Measurements from ENCODE around the gene NFIA. TPM values are rescaled to one million over a fixed set of nuclear protein-coding genes. Genes with fewer than 3 reads are reported as not detected.

Gene NFIA
- total RNA-seq, 1 donor from 2014 or later = 49.4 TPM

DNA sequence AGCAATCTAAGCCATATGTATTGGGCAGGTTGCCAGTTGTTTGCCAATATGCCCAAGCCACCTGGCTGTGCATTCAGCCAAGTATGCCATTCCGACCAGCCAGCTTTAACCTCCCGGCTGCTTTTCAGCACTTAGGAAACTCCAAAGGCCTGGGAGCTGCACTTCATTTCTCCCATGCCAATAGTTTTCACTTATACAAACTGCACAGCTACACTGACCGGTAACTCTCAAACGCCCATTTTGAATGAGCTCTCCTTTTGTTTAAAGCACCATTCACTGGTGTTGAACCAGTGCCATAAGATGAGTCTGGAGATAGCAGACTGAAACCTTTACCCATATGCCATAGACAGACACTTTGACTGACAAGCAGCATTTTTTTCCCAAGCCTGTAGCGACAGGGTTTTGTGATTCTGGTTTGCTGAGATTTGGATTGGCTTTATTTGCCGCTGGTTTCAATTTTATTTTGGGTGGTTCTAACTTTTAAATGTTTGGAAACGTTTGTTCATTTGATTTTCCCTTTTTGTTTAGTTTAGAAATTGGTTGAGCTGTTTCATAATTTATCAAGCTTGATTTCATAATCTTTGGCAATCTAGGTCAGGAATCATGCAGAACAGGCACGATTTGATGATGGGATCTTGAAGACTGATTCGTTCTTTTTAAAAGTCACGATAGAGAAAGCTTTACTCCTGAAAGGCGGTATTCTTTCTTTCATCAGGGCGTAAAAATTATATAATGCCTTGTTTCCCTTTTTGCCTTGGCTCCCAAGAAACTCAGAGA lies 144.6 kb downstream of the NFIA start:
- H3K9me3 Mint-ChIP-seq = no peaks in the 10 kb centered on the region
- TF ChIP-seq, protein P1, sequence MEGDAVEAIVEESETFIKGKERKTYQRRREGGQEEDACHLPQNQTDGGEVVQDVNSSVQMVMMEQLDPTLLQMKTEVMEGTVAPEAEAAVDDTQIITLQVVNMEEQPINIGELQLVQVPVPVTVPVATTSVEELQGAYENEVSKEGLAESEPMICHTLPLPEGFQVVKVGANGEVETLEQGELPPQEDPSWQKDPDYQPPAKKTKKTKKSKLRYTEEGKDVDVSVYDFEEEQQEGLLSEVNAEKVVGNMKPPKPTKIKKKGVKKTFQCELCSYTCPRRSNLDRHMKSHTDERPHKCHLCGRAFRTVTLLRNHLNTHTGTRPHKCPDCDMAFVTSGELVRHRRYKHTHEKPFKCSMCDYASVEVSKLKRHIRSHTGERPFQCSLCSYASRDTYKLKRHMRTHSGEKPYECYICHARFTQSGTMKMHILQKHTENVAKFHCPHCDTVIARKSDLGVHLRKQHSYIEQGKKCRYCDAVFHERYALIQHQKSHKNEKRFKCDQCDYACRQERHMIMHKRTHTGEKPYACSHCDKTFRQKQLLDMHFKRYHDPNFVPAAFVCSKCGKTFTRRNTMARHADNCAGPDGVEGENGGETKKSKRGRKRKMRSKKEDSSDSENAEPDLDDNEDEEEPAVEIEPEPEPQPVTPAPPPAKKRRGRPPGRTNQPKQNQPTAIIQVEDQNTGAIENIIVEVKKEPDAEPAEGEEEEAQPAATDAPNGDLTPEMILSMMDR (conservative IDR thresholded peaks at IDR 0.05) = no peak
- peaks cover 29% of the 10 kb centered on the region for H3K4me1 Mint-ChIP-seq (ENCODE audit: unreplicated experiment)
- no peaks in the 10 kb centered on the region for H3K36me3 Mint-ChIP-seq
- no peaks in the 10 kb centered on the region for H3K27me3 Mint-ChIP-seq
- no peak overlapping the region for H3K27ac Mint-ChIP-seq
- no peak overlapping the region for H3K4me3 Mint-ChIP-seq
- DNase-seq (ENCODE audit: extremely low spot score, unreplicated experiment) = no peak

- TF ChIP-seq, protein P1 (conservative IDR thresholded peaks at IDR 0.05) = no peak
- DNase-seq (ENCODE audit: extremely low spot score, unreplicated experiment) = no peak
- Mint-ChIP-seq H3K4me3 (no peak overlapping the region), H3K27me3 (no peaks in the 10 kb centered on the region), H3K9me3 (no peaks in the 10 kb centered on the region), H3K27ac (no peak overlapping the region), H3K36me3 (no peaks in the 10 kb centered on the region), H3K4me1 (ENCODE audit: unreplicated experiment) (peaks cover 25% of the 10 kb centered on the region)
Observed at GRCh38 chr1:61227857-61228550, 145.6 kb downstream of the NFIA start.

- Mint-ChIP-seq H3K4me3 (no peak overlapping the region), H3K27me3 (no peaks in the 10 kb centered on the region), H3K36me3 (peaks cover 4% of the 10 kb centered on the region), H3K9me3 (no peaks in the 10 kb centered on the region), H3K4me1 (ENCODE audit: unreplicated experiment) (peaks cover 20% of the 10 kb centered on the region), H3K27ac (no peak overlapping the region)
- TF ChIP-seq, protein P1 (conservative IDR thresholded peaks at IDR 0.05) = no peak
- no peak for DNase-seq (ENCODE audit: extremely low spot score, unreplicated experiment)
Observed at GRCh38 chr1:61230523-61230922, 148.2 kb downstream of the NFIA start.

- TF ChIP-seq, protein P1 (conservative IDR thresholded peaks at IDR 0.05) = no peak
- Mint-ChIP-seq H3K4me3 (no peak overlapping the region), H3K27ac (no peak overlapping the region), H3K4me1 (ENCODE audit: unreplicated experiment) (peaks cover 20% of the 10 kb centered on the region), H3K27me3 (no peaks in the 10 kb centered on the region), H3K36me3 (peaks cover 4% of the 10 kb centered on the region), H3K9me3 (no peaks in the 10 kb centered on the region)
- no peak for DNase-seq (ENCODE audit: extremely low spot score, unreplicated experiment)
Observed at GRCh38 chr1:61231795-61232194, 149.4 kb downstream of the NFIA start.

DNA sequence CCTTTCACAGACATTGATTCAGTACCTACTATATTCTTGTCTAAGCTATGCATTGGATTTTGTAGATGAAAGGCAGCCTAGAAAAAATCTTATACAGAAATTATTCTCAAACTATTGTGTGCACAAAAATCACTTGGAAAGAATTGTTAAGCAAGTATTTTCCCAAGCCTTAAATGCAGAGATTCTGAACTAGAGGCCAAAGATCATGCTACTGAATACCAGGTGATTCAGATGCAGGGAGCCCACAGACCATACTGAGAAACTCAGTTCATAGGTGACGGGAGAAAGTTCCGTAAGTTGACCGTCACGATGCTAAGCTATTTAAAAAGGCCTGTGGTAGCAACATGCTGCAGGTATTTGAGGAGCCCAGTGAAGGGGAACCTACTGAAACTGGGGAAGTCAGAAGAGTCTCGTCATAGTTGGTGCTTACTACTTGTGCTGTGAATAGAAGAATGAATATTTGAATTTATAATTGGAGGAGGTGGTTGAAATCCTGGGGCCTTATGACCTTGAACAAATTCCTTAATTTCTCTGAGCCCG lies 150.8 kb downstream of the NFIA start:
- H3K4me1 Mint-ChIP-seq (ENCODE audit: unreplicated experiment) = peaks cover 15% of the 10 kb centered on the region
- no peaks in the 10 kb centered on the region for H3K9me3 Mint-ChIP-seq
- TF ChIP-seq, protein P1 (conservative IDR thresholded peaks at IDR 0.05) = no peak
- no peaks in the 10 kb centered on the region for H3K27me3 Mint-ChIP-seq
- H3K27ac Mint-ChIP-seq = no peak overlapping the region
- no peak for DNase-seq (ENCODE audit: extremely low spot score, unreplicated experiment)
- peaks cover 4% of the 10 kb centered on the region for H3K36me3 Mint-ChIP-seq
- H3K4me3 Mint-ChIP-seq = no peak overlapping the region

Data from type B pancreatic cell (in vitro differentiated cells).